Endothelial cell (in vitro differentiated cells): ENCODE results near the gene COX7A2. TPM values are rescaled to one million over a fixed set of nuclear protein-coding genes. Genes with fewer than 3 reads are reported as not detected.

ENCODE experiments used
- DNase-seq: peaks from one replicate; pipeline ENCODE4 v3.0.0; 2021; ENCODE audit warnings: low spot score
- H3K27ac Mint-ChIP-seq: one replicate; pipeline ENCODE4 v1.8.0; 2021; ENCODE audit warnings: mixed read lengths, inconsistent platforms; ENCODE audit not compliant: unreplicated experiment
- H3K27me3 Mint-ChIP-seq: one replicate; pipeline ENCODE4 v1.8.0; 2021; ENCODE audit warnings: mild to moderate bottlenecking, moderate library complexity, mixed read lengths, inconsistent platforms; ENCODE audit not compliant: unreplicated experiment
- H3K36me3 Mint-ChIP-seq: one replicate; pipeline ENCODE4 v1.8.0; 2021; ENCODE audit warnings: mild to moderate bottlenecking, low read depth, mixed read lengths, inconsistent platforms; ENCODE audit not compliant: unreplicated experiment
- H3K4me1 Mint-ChIP-seq: one replicate; pipeline ENCODE4 v1.8.0; 2021; ENCODE audit warnings: mild to moderate bottlenecking, mixed read lengths, inconsistent platforms; ENCODE audit not compliant: unreplicated experiment
- H3K4me3 Mint-ChIP-seq: one replicate; pipeline ENCODE4 v1.8.0; 2021; ENCODE audit warnings: mild to moderate bottlenecking, mixed read lengths, inconsistent platforms; ENCODE audit not compliant: unreplicated experiment
- H3K9me3 Mint-ChIP-seq: one replicate; pipeline ENCODE4 v1.8.0; 2021; ENCODE audit warnings: mixed read lengths, inconsistent platforms; ENCODE audit not compliant: unreplicated experiment
- total RNA-seq: library from RNA; stranded (reverse); fragmentation: NEBNext Ultra II Directional; extraction: Animal tissue kit (Norgen Biotek cat#: 25700); gene quantifications from one replicate; pipeline ENCODE4 v1.2.1, GENCODE V29; 2021; ENCODE audit not compliant: unreplicated experiment
- TF ChIP-seq, protein P1 (sequence below): fragments of 200-600 bp; sonication (generic); IDR thresholded peaks from one replicate; pipeline ENCODE4 v1.5.0; 2021; ENCODE audit warnings: antibody characterized with exemption; ENCODE audit not compliant: unreplicated experiment

COX7A2 gene
- total RNA-seq, 1 donor from 2014 or later = 341 TPM

DNA sequence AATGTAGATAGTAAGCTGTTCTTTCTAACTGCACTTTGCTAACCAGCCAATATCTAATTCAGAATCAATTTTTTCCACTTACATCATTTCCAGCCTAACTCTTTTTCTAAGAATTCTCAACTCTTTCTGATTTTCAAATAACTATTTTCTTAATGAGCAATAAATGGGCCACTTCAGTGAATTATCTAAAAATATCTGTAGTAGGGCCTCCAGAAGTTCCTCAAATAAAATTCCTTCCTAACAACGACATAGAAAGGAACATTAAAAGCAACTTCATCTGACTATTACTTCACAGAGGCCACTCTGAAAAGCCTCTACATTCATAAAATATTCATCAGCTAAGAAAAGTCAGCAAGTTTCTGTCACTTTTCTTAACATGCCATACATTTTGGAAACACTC lies 42.6 kb downstream of the COX7A2 start:
- no peaks in the 10 kb centered on the region for H3K36me3 Mint-ChIP-seq

DNA sequence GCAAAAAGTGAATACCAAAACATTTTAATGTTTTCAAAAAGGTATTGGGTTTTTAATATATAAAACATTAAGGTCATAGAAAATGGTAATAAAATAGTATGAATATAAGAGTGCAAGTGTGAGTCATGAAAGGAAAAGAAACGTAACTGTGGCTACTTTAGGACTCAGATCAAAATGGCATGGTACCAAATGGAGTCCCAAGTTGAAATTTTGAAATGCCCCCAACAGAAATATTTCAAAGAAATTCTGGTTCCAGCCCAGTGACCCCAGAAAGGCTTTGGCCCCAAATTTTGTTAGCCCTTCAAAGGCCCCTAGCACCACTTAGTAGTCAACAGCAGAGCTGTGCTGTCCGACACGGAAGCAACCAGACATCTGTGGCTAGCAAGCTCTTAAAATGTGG lies 43.7 kb downstream of the COX7A2 start:
- TF ChIP-seq, protein P1, sequence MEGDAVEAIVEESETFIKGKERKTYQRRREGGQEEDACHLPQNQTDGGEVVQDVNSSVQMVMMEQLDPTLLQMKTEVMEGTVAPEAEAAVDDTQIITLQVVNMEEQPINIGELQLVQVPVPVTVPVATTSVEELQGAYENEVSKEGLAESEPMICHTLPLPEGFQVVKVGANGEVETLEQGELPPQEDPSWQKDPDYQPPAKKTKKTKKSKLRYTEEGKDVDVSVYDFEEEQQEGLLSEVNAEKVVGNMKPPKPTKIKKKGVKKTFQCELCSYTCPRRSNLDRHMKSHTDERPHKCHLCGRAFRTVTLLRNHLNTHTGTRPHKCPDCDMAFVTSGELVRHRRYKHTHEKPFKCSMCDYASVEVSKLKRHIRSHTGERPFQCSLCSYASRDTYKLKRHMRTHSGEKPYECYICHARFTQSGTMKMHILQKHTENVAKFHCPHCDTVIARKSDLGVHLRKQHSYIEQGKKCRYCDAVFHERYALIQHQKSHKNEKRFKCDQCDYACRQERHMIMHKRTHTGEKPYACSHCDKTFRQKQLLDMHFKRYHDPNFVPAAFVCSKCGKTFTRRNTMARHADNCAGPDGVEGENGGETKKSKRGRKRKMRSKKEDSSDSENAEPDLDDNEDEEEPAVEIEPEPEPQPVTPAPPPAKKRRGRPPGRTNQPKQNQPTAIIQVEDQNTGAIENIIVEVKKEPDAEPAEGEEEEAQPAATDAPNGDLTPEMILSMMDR = no peak
- Mint-ChIP-seq H3K4me1 (peaks cover 15% of the 10 kb centered on the region), H3K4me3 (no peak overlapping the region), H3K27ac (no peak overlapping the region), H3K9me3 (no peaks in the 10 kb centered on the region), H3K36me3 (no peaks in the 10 kb centered on the region), H3K27me3 (peaks cover 3% of the 10 kb centered on the region)
- no peak for DNase-seq

More for the DNA sequence above, 42.6 kb downstream of the COX7A2 start:
- Mint-ChIP-seq H3K4me1 (peaks cover 20% of the 10 kb centered on the region), H3K9me3 (no peaks in the 10 kb centered on the region), H3K27me3 (peaks cover 11% of the 10 kb centered on the region), H3K27ac (no peak overlapping the region), H3K4me3 (no peak overlapping the region)
- TF ChIP-seq, protein P1 = no peak
- no peak for DNase-seq

DNA sequence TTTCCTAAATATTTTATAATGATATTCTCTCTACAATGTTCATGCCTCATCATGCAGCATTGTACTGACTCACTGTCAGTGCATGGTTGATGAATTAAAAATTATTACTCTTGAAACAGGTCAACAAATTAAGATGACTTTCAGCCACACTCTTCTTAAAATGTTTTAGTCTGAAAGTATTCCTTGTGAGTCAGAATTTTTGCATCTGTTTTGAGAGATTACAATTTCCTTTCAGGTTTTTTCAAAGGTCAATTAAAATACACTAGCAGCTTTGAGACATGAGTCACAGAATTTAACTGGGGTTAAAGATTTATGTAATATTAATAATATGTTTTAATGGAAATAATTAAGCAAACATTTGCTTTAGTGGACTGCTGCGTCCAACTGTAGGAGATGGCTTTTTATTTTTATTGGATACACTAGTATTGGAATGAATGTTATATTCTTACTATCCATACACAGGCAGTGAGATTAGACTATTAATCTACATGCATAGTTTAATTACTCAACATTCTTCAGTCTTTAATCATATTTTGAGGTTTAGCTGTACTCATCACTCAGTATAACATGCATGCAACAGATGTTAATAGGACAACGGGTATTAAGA lies 47.4 kb downstream of the COX7A2 start:
- no peak for DNase-seq
- no peaks in the 10 kb centered on the region for H3K27me3 Mint-ChIP-seq
- H3K9me3 Mint-ChIP-seq = no peaks in the 10 kb centered on the region
- no peaks in the 10 kb centered on the region for H3K4me1 Mint-ChIP-seq
- H3K4me3 Mint-ChIP-seq = no peak overlapping the region
- TF ChIP-seq, protein P1 = no peak
- H3K36me3 Mint-ChIP-seq = no peaks in the 10 kb centered on the region
- H3K27ac Mint-ChIP-seq = no peak overlapping the region

DNA sequence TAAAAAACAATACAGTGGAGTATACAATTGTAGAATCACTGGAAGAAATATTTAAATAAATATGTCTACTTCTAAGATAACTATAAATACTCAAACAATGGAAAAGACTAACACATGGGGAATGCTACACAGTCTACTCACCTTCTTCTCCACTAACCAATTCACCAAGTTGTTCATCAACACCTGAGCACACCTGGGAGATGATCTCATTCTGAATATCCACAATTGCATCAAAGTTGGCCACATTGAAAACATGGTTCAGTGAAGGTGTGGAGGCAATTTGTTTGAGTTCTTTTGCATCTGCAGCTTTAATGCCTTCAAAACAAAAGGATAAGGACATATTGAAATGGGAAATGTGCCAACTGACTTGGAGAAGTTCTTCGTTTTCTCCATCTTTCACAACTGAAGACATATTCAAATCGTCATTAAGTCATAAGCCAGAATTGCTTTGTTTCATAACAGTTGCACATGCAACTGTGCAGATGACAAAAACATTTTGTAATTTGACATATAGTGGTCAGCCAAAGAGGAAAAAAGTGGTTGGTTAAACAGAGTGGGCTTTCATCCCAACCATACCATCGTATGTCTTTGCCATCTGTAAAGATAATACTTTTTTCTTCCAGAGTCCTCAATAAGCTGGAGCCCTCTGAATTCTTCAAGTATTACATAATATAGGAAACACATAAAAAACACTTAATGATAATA lies 55.2 kb downstream of the COX7A2 start:
- no peaks in the 10 kb centered on the region for H3K27me3 Mint-ChIP-seq
- H3K27ac Mint-ChIP-seq = no peak overlapping the region
- TF ChIP-seq, protein P1 = no peak
- H3K36me3 Mint-ChIP-seq = no peaks in the 10 kb centered on the region
- H3K9me3 Mint-ChIP-seq = no peaks in the 10 kb centered on the region
- DNase-seq = no peak
- no peaks in the 10 kb centered on the region for H3K4me1 Mint-ChIP-seq
- H3K4me3 Mint-ChIP-seq = no peak overlapping the region

Other genes with a start within 250 kb of the COX7A2 start
- 6.3 TPM for gene COL12A1, start 37.7 kb downstream of the COX7A2 start, total RNA-seq
- 99.4 TPM for gene TMEM30A, start 41.0 kb upstream of the COX7A2 start, total RNA-seq
- gene FILIP1, start 250.0 kb upstream of the COX7A2 start, total RNA-seq = 32.0 TPM